GM19351 (cell line): ENCODE measurements around the gene HAND2.

Experiments used
- ATAC-seq: cut with Tn5 transposase; IDR thresholded peaks from one replicate; pipeline ENCODE4 v1.9.1; 2021; ENCODE audit warnings: mild to moderate bottlenecking, moderate library complexity; ENCODE audit not compliant: unreplicated experiment

HAND2 gene

GRCh38 chr4:173521467-173522159 is 8.4 kb downstream of the HAND2 start:
- no peak for ATAC-seq

DNA sequence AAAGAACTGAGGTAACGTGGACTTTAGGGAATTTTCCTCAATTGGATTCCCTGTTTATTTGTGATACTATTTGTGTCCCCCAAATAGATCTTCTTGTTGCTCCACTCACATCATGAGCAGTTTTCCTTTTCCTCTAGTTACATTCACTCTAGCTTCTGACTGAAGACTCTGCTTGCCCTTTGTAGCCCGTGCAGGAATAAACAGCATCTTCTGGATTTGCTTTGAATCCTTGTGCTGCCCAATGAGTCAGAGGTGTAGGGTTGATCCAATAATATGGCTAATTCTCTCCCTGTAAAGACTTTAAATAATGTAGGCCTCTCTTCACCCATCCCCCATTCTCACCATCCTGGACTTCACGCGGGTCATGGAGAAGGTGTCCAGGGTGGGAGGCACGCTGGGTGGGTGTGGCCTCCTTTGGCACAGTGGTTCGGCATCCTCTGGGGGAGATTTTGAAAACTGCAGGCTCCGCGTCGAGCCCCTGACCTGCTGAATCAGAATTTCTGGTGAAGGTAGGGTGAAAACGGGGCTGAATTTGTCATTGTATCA is 9.0 kb downstream of the HAND2 start:
- ATAC-seq, result no peak

- ATAC-seq, result no peak
Observed at GRCh38 chr4:173519111-173520101, 10.6 kb downstream of the HAND2 start.

DNA sequence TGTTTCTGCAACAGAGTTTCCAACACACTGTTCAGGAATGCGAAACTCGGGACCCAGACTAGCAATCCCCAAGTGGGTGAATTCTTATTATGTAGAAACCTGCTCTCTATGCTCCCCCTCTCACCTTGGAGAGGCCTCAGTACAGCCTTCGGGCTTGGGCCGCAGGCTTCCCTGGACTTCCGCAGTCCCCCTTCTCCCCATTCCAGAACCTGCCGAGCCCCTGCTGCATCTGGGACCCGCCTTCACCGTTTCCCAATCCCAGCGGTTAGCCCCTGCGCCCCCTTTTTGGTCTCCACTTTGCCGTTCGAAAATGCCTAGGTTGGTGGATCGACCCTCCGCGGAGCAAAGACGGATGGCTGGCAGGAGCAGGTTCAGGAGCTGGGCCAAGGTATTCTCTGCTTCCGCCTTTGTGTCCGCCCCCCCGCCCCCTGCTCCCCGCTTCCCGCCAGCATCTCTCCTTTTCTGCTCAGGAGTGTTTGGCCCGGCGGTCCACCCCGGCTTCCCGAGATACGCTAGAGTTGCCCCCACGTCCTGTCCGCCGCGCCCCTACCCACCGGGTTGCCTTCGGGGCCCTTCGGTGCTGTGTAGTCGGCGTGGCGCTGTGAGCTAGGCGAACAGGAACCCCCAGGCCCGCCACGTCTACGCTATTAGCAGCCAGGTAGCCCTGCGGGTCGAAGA is 11.5 kb downstream of the HAND2 start:
- ATAC-seq, result no peak

DNA sequence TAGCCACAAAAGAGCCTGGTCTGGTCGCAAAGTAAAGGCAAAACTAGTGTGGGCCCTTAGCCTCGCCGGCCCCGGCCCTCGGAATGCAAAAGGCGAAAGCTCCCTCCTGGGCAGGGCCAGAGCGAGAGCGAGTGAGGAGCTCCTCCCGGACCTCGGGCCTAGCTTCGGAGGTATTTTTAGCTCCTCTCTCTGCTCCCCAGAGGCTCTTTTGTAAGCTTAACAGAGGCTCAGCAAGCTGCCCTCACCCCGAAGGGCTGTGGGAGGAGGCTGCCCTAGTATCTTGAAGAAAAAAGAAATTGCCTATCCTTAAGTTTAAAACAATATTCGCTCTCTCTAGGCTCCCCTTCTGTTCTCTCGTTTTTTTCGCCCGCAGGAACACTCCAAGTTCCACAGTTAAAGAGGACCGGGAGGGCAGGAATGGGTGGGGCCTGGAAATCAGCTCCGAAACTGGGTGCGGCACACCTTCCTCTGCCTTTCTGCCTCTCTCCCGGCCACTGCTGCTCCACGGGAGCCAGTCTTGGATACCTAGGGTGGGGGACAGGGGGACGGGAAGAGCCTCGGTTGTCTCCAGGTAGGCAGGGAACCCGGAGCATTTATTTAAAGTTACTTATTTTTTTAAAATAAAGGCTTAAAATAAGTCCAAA is 12.1 kb downstream of the HAND2 start:
- ATAC-seq, result no peak

GRCh38 chr4:173516621-173517524 is 13.2 kb downstream of the HAND2 start:
- no peak for ATAC-seq

DNA sequence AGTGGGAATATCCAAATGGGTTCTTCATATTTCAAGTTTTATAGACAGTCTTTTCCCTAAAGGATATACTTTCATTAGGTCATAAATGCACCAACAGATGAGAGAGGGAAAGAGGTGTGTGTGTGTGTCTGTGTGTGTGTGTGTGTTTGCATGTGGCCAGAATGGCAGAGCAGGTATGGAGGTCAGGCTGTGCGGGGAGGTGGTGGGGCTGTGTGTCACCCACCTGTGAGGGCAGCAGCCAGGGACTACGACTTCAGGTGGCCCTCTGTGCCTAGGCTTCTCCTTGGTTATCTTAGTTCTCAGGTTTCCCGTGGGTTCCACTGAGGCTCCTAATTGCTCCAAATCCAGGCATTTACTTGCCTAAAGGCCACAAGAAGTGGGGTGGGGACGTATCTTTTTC is 14.6 kb downstream of the HAND2 start:
- ATAC-seq, result no peak

DNA sequence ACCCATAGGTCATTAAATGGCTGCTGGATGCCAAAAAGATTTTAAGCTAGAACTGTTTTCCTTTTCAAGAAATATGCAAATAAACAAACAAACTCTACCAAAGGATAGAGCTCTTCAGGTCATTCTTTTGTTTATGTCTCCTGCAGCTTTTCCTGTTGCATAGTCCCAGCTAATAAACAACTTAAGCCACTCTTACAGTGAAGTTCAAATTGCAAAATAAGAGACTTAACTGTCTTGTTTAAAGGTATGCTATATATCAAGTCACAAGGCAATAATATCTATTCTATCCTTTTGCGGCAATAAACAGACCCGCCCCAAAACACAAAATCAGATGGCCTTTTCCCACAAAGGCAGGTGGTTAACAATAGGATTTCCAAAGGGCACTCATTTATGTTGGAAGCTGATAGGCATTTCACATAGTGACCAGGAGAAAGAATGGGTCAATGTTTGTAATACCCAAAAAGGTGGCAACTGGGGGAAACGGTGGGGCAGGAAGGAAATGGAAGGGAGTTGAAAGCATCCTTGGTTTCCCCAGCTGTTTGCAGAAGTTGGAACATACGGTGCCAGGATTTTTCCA is 15.3 kb downstream of the HAND2 start:
- ATAC-seq, result no peak

DNA sequence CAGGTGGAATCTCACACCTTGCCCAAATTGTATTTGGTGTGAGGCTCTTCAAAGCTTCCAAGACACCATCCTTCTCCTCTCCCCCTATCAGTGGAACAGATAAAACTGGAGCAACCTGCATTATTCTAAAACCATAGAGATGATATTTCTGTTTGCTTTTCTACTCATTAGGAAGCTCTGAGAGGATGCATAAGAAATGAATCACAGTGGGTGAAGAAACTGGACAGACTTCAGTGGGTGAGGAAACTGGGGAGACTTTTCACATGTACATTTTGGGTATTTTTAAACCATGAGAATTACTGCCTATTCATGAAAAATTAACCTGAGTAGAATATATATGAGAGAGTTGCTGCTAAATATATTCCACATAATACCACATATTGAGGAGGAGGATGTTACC is 16.4 kb downstream of the HAND2 start:
- ATAC-seq, result no peak

DNA sequence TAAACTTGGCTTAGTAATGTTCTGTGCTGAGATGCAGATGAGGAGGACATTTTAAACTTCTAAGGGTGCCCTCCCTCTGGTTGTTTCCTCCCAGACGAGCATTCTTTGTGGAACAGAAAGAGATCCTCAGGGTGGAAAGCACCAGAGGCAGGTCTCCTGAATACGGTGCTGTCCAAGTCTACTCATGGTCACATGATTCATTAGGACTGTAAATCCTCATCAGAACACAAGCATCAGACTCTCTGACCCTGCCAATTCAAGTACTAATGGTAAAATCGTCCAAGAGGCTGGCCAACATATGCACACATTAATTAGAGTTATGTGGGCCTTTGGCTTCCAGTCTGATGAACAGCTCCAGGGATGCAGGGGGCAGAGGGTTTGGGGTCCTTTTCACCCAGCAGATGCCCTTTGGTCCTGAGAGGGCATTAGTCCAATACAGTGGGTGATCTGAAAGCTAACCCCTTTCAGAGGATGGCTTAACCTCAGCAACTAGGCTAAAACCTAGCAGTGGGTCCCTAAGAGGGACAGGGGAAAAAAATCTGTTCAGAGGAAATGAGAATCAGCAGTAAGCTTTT is 18.2 kb downstream of the HAND2 start:
- no peak for ATAC-seq

DNA sequence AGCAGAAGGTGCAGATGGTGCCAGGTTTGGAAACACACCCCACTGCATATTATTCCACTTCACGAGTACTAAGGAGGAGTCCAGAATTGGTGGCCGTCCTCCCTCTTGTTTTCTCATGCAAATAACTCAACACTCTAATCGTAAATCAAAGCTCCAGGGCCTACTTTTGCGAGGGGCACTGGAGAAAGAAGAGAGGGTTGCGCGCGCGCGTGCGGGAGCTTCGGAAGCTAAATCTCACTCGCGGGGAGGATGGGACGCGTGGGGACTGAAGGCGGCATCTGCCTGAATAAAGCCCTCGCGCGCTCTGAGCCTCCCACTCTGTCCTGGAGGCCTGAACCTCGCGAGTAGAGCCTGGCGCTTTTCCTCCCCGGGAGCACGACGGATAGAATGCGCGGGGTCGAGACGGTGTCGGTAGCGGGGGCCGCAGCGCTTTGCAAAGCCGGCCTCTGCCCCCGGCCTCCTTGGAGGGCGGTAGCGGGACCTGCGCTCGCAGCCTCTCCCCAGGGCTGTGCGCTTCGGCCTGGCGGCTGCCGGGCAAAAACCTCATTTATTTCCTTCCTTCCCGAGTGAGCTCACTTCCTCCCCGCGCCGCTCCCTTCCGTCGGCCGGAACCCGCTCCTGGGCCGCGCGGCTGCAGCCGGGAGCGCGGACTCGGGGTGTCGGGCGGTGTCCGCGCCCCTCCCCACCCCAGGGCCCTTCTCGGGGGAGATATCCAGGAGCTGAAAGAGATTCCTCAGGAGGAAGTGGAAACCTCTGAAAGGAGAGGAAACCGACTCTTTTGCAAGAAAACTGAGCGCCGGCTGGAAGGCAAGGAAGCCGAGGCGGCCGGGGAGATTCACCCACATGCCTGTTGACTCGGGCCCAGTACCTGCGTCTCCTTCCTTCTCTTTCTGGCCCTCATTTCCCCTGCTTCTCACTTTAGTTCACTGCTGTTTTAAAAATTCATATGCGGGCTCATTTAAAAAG is 20.7 kb downstream of the HAND2 start:
- no peak for ATAC-seq

DNA sequence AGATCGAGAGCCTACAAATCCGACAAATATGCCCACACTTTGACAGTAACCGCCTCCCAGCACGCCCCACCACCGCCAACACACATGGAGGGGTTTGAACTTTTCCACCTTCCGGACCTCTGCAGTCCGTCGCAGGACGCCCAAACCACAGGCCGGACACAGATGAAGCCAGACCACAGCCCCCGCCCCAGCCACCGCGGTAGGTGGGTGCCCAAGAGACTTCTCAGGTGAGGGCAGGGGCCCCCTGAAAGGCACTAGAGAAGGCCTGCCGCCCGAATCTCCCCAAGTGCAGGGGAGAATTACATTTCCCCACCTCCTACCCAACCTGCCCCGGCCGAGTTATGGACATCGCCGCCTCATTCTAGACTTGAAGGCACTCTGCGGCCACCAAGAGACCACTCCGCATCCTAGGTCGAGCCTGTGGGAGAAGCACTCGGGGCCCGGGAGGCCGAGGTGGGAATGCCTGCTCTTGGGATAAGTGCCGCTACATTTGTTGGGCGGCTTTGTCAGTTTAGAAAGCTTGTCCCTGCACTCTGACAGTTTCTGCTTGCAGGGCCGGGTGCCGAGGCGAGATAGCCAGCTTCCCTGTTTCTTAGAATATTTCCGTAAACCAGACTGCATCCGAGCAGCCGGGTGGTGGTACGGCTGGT is 21.5 kb downstream of the HAND2 start:
- ATAC-seq, result no peak

DNA sequence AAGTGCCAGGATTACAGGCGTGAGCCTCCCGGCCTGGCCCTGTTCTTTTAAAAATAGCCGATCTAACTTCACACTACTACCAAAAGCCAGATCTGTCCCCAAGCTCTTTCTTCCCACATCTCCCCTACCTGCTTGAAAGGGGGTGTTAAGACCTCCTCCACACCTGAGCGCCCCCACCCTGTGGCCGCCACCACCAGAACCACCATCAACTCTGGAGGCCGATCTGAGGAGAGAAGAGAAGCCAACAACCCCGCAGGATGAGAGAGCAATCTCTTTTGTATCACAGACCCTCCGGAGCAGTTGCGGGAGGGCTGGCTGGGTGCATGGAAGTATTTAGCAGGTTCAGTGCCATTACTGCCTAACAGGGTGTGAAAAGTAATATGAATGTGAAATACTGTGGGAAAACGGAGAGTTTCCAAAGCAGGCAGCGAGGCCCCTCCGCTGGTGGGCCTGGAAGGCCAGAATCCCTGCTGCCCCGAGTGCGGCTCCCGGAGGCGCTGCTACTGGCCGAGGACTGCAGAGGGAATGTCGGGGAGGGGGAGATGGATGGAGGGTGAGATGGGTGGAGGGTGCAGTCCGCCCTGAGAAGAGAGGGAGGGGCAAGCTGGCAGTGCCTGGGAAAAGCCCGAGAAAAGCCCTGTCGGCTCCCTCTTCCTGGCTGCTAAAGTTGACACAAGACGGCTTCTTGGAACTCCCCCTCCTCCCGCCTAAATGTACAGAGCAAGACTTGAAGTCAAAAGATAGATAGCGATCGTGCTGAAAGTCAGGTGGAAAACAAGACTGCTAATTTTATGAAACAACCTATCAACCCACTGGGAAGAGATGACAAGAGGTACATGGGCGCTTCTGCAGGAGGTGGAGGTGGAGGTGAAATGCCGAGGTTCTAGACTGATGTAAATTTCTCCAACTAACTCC is 22.3 kb downstream of the HAND2 start:
- no peak for ATAC-seq

DNA sequence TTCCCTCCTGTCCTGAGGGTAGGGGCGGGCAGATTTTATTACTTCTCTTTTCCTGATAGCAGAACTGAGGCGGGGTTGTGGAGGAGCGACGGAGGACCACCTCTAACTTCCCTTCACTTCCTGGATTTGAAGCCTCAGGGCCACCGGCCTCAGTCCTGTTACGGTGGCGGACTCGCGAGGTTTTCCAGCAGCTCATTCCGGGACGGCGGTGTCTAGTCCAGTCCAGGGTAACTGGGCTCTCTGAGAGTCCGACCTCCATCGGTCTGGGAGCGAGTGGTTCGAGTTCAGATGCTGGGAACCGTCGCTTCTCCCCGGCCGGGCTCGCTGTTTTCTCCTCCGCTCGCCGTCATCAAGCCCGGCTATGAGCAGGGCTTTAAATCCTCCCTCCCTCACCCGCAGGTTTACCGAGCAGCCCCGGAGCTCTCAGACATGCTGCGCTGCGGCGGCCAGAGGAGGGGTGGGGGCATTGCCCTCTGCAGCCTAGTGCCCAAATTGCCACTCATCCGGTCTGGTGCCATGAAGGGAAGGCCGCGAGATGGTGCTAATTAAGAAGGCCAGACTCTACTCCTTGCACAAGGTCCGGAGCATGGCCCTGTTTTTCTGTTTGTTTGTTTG is 23.3 kb downstream of the HAND2 start:
- ATAC-seq, result peak; percentile 6

DNA sequence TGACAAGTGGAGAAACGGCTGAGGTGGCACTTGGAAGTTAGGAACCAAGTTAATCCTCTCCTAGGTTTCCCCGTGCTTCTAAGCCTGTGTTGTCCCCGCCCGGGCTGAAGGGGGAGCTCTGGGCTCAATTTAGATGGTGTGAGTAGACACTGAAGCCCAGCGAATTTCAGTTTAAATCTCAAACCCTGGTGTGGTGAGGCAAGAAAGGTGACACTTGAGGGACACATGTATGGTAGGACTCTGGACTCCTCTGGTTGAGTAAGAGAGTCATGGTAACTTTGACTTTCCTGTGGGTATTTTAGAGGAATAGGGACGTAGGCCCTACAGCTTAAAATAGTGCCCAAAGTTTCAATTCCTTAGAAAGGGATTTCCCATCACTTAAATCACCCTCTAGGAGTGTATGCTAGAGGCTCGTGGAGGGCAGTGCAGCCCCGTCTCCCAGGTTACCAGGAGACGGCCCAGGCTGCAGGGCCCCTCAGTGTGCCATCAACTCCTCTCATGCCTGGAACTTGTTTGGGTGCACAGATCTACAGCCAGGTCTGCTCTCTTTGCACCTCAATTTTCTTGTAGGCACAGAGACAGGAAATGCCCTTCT is 24.0 kb downstream of the HAND2 start:
- ATAC-seq, result peak; percentile 86

DNA sequence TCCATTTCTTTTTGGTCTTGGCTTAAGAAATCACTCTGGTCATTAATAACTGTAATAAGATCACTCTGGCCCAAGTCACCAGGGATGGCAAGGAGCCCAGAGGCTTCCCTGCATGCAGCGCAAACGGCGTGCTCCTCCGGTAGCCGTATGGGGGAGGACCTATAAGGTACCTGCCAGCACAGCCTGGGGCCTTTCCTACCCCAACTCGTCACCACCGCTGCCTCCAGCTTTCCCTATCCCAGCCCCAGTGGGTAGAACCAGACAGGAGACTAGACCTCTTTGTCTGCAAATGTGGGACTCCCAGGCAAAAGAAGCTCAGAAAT is 25.9 kb downstream of the HAND2 start:
- ATAC-seq, result no peak
